GM12878 (cell line): Measurements from ENCODE around the gene CREB3. TPM values are rescaled to one million over a fixed set of nuclear protein-coding genes. Genes with fewer than 3 reads are reported as not detected.
A peak's percentile ranks its signal among the peaks of the same experiment; 100 is the strongest.

Source experiments
- ATAC-seq: fragments of 200-7000 bp; cut with Tn5 transposase; 3 replicates; pipeline ENCODE4 v1.9.1; 2020; ENCODE audit warnings: mild to moderate bottlenecking, moderate library complexity
- BruUV-seq: library from RNA; stranded (reverse); fragments of 400-500 nt; replicated peaks from 2 replicates; lab custom pipeline; 2021; lab: Mats Ljungman, UMichigan
- CTCF ChIA-PET: fragments of 300-600 bp; sonication (Branson Sonifier 250); formaldehyde crosslinking; extraction: SDS; loops from one replicate; lab custom pipeline; 2021; ENCODE audit warnings: inconsistent platforms; lab: Yijun Ruan, JAX
- POLR2A ChIA-PET: fragments of 350-600 bp; formaldehyde crosslinking; extraction: SDS; loops from one replicate; lab custom pipeline; 2021; ENCODE audit warnings: inconsistent platforms; lab: Charles Lee
- RAD21 ChIA-PET: fragments of 300-600 bp; sonication (Branson Sonifier 250); formaldehyde crosslinking; loops from one replicate; lab custom pipeline; 2023; ENCODE audit warnings: antibody characterized with exemption; ENCODE audit not compliant: unreplicated experiment; lab: Charles Lee
- SMC1A ChIA-PET: fragments of 300-600 bp; sonication (Branson Sonifier 250); formaldehyde crosslinking; loops from one replicate; lab custom pipeline; 2023; ENCODE audit not compliant: unreplicated experiment, uncharacterized antibody; lab: Charles Lee
- DNase-seq: peaks from one replicate; pipeline ENCODE4 v3.0.0-alpha.2; 2011; ENCODE audit warnings: low read depth, low spot score
- FAIRE-seq: peaks from 3 replicates; lab custom pipeline; 2011; peaks lifted over from hg19 to GRCh38; lab: Jason Lieb, UNC
- H2AFZ ChIP-seq: 2 replicates; pipeline ENCODE4 v1.6.0; 2011; ENCODE audit warnings: low read depth, low read length, control low read depth; ENCODE audit not compliant: control insufficient read depth
- H3K27ac ChIP-seq: 2 replicates; pipeline ENCODE4 v1.5.1; 2011; ENCODE audit warnings: control low read depth; ENCODE audit not compliant: control insufficient read depth, insufficient read depth
- H3K27me3 ChIP-seq, 2 experiments: replicated peaks in 1 of 2; 2 replicates each; pipeline versions ENCODE4 v1.6.0 to v1.6.1; 2011; ENCODE audit warnings: low read length in 1 of 2; ENCODE audit not compliant: control insufficient read depth in 2 of 2, insufficient read depth in 2 of 2
- H3K36me3 ChIP-seq, 2 experiments: 2 replicates each; pipeline ENCODE4 v1.5.1; 2011; ENCODE audit warnings: low read length in 1 of 2; ENCODE audit not compliant: control insufficient read depth in 2 of 2, insufficient read depth in 2 of 2
- H3K4me1 ChIP-seq: 2 replicates; pipeline ENCODE4 v1.6.1; 2011; ENCODE audit warnings: mild to moderate bottlenecking, low read length, moderate library complexity, mixed read lengths; ENCODE audit not compliant: control insufficient read depth, insufficient read depth
- H3K4me2 ChIP-seq: 2 replicates; pipeline ENCODE4 v1.6.0; 2011; ENCODE audit warnings: control low read depth; ENCODE audit not compliant: control insufficient read depth, insufficient read depth
- H3K4me3 ChIP-seq: fragments of 200-600 bp; sonication (generic); 2 replicates; pipeline ENCODE4 v1.5.1; 2016
- H3K79me2 ChIP-seq: 2 replicates; pipeline ENCODE4 v1.6.0; 2011; ENCODE audit warnings: low read length; ENCODE audit not compliant: control insufficient read depth, insufficient read depth
- H3K9ac ChIP-seq: 2 replicates; pipeline ENCODE4 v1.8.0; 2011; ENCODE audit warnings: low read length, control low read depth, mixed read lengths; ENCODE audit not compliant: control insufficient read depth, insufficient read depth
- H3K9me3 ChIP-seq: replicated peaks from 3 replicates; pipeline ENCODE4 v1.5.1; 2011; ENCODE audit warnings: mild to moderate bottlenecking, low read length; ENCODE audit not compliant: control insufficient read depth, insufficient read depth
- H4K20me1 ChIP-seq: 2 replicates; pipeline ENCODE4 v1.6.0; 2011; ENCODE audit not compliant: control insufficient read depth, insufficient read depth
- HDAC2 ChIP-seq: fragments of 200-600 bp; sonication (generic); IDR thresholded peaks from 2 replicates; pipeline ENCODE4 v1.6.1; 2017
- RB1 ChIP-seq: fragments of 450-650 bp; formaldehyde crosslinking; IDR thresholded peaks from 2 replicates; pipeline ENCODE4 v1.6.1; 2017; ENCODE audit warnings: mild to moderate bottlenecking, borderline replicate concordance
- SMAD5 ChIP-seq: IDR thresholded peaks from 2 replicates; pipeline ENCODE4 v1.6.1; 2016; ENCODE audit warnings: antibody characterized with exemption, low read depth
- SMARCA5 ChIP-seq: fragments of 450-650 bp; IDR thresholded peaks from 2 replicates; pipeline ENCODE4 v1.6.1; 2017; ENCODE audit warnings: mild to moderate bottlenecking
- WGBS: methylation state at CpG from one replicate; pipeline ENCODE4 v1.1.6; 2016; ENCODE audit warnings: low lambda C conversion rate; ENCODE audit not compliant: insufficient replicate concordance, insufficient coverage; ENCODE audit errors: missing lambda C conversion rate; 5-methylcytosine and 5-hydroxymethylcytosine counted together
- in situ Hi-C: fragments of 300-500 bp; cut with MboI; formaldehyde crosslinking; loops from 9 replicates; pipeline ENCODE4 v1.14.3; 2018; ENCODE audit warnings: mixed read lengths
- intact Hi-C: fragments of 100-400 bp; cut with micrococcal nuclease; formaldehyde crosslinking; loops from one replicate; pipeline ENCODE4 v1.14.2; 2022; ENCODE audit not compliant: unreplicated experiment
- polyA plus RNA-seq, 11 experiments: library from polyadenylated mRNA; depleted of rRNA in 4 of 11; unstranded in 6 of 11; stranded (reverse) in 5 of 11; fragments of >200 nt; fragmentation: Nextera tagmentation in 4 of 11; fragmentation: Illumina TruSeq in 1 of 11; extraction: Ambion mirVana in 4 of 11; extraction: Trizol in 1 of 11; gene quantifications; 1 replicate in 1 of 11; 2 replicates in 10 of 11; pipeline versions ENCODE4 v1.2.1 to v1.2.3, GENCODE V29; 2011 to 2016; ENCODE audit warnings: inconsistent platforms in 2 of 11, missing spikeins in 2 of 11, low read depth in 1 of 11
- total RNA-seq, 4 experiments: library from RNA; depleted of rRNA in 3 of 4; stranded (reverse); fragments of >200 nt in 3 of 4; fragmentation: Illumina TruSeq in 1 of 4; extraction: Trizol in 1 of 4; gene quantifications; 2 replicates each; pipeline versions ENCODE4 v1.2.1 to v1.2.3, GENCODE V29; 2013 to 2021
- TF ChIP-seq, protein P1 (sequence below), 3 experiments: IDR thresholded peaks in 2 of 3; conservative IDR thresholded peaks in 1 of 3; 2 replicates each; pipeline ENCODE4 v1.5.1; 2011; ENCODE audit warnings: low read depth in 3 of 3, low read length in 3 of 3, mild to moderate bottlenecking in 3 of 3, control low read depth in 2 of 3, moderate library complexity in 2 of 3, inconsistent platforms in 1 of 3, mixed read lengths in 1 of 3; ENCODE audit not compliant: control insufficient read depth in 2 of 3, insufficient read depth in 1 of 3; ENCODE audit errors: extremely low read depth in 1 of 3
- TF ChIP-seq, protein P2 (sequence below): fragments of 150-350 bp; IDR thresholded peaks from 2 replicates; pipeline ENCODE4 v1.6.1; 2014; ENCODE audit warnings: mild to moderate bottlenecking, low read depth, low read length

The CREB3 gene
- total and polyA plus RNA-seq, 10 of the 15 experiments (the other 5 are each of a cell fraction or from before 2014, with no cell fraction given): 9.8 to 38.9 (median 19.8) TPM

DNA sequence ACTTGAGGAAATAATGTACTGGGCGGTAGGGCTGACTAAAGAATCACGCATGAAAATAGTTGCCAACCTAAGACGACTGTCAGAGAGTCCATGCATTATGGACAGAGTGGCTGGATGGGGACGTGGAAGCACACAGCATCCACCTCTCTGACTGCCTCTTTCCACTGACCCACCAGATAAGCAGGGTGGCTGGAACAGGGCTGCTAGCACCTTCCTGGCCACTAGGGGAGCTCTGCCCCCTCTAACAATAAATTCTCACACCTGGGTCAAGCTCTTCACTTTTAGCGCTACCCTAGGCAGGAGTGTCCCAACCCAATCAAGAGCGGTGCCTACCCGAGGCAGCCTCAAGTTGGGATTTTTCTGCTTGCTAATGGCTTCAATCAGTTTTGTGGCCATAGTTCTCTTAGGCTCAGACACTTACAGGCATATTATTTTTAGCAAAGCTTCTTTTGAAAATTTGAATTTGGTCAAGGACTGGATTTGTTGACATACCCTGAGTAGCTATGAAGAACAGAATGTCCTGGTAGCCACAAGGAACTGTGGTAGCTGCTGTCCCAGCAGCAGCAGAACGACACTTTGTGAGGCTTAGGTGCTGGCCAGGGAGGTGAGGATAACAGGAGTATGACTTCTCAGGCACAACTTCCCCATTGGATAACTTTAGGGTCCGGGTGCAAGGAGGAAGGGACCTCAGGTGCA is 35.8 kb upstream of the CREB3 start (continued):
- TF ChIP-seq, protein P1, sequence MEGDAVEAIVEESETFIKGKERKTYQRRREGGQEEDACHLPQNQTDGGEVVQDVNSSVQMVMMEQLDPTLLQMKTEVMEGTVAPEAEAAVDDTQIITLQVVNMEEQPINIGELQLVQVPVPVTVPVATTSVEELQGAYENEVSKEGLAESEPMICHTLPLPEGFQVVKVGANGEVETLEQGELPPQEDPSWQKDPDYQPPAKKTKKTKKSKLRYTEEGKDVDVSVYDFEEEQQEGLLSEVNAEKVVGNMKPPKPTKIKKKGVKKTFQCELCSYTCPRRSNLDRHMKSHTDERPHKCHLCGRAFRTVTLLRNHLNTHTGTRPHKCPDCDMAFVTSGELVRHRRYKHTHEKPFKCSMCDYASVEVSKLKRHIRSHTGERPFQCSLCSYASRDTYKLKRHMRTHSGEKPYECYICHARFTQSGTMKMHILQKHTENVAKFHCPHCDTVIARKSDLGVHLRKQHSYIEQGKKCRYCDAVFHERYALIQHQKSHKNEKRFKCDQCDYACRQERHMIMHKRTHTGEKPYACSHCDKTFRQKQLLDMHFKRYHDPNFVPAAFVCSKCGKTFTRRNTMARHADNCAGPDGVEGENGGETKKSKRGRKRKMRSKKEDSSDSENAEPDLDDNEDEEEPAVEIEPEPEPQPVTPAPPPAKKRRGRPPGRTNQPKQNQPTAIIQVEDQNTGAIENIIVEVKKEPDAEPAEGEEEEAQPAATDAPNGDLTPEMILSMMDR (IDR thresholded peaks at IDR 0.05 in 2 of 3, conservative IDR thresholded peaks at IDR 0.05 in 1 of 3; ENCODE audit: control insufficient read depth in 2 of 3, extremely low read depth in 1 of 3, insufficient read depth in 1 of 3, low read depth in 3 of 3, low read length in 3 of 3): peak; percentile 78 to 98 (median 97)
- TF ChIP-seq RB1 (0 out of 2 replicates have a peak, but pooled peaks have one; percentile 49), SMARCA5 (peak; percentile 50; the same call in 1 of the 2 replicates)
- TF ChIP-seq, protein P2, sequence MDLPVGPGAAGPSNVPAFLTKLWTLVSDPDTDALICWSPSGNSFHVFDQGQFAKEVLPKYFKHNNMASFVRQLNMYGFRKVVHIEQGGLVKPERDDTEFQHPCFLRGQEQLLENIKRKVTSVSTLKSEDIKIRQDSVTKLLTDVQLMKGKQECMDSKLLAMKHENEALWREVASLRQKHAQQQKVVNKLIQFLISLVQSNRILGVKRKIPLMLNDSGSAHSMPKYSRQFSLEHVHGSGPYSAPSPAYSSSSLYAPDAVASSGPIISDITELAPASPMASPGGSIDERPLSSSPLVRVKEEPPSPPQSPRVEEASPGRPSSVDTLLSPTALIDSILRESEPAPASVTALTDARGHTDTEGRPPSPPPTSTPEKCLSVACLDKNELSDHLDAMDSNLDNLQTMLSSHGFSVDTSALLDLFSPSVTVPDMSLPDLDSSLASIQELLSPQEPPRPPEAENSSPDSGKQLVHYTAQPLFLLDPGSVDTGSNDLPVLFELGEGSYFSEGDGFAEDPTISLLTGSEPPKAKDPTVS: no peak

- Histone ChIP-seq H3K36me3 (peaks cover 35 to 52% of the 10 kb centered on the region in 2 experiments), H3K4me1 (no peaks in the 10 kb centered on the region), H3K4me3 (no peak overlapping the region), H4K20me1 (no peaks in the 10 kb centered on the region), H3K9ac (no peak overlapping the region), H3K79me2 (no peaks in the 10 kb centered on the region), H3K9me3 (no peaks in the 10 kb centered on the region)
- FAIRE-seq (no peak), ATAC-seq (no peak), DNase-seq (no peak)
- in situ Hi-C loops: no loop called here
- intact Hi-C loops: no loop called here
- RAD21 ChIA-PET: interaction anchor here (1.6 to 2.8 kb wide), 6 partner anchors 30 to 185 kb away, joined by 5 to 25 read pairs (median 11); no protein-coding TSS in a partner anchor
- CTCF ChIA-PET: interaction anchor here (0.9 to 15.2 kb wide), 26 partner anchors 9 to 197 kb away, joined by 3 to 227 read pairs (median 10); partner anchors contain the start of genes ARHGEF39, CCDC107, GBA2 and RGP1
- TSS peak; percentile 83 for BruUV-seq
- SMC1A ChIA-PET: interaction anchor here (0.9 to 5.1 kb wide), 8 partner anchors 9 to 129 kb away, joined by 4 to 65 read pairs (median 10); partner anchors contain the start of genes ARHGEF39, CCDC107, RMRP and SIT1
- POLR2A ChIA-PET: interaction anchor here (1.2 to 2.2 kb wide), 4 partner anchors 10 to 37 kb away, joined by 3 to 8 read pairs (median 5); no protein-coding TSS in a partner anchor
- TF ChIP-seq HDAC2 (no peak), SMAD5 (no peak)
- TF ChIP-seq, all 136 proteins: peak for 0
- Histone ChIP-seq H2AFZ (no peak overlapping the region), H3K27me3 (no peaks in the 10 kb centered on the region), H3K4me2 (no peak overlapping the region), H3K27ac (no peak overlapping the region)
- 93% methylated on average over 13 of the region's 14 CpGs for WGBS
Measured at GRCh38 chr9:35697486-35697885, 35.0 kb upstream of the CREB3 start.
